ENCODE results near the gene ERRFI1.

Gene ERRFI1

DNA sequence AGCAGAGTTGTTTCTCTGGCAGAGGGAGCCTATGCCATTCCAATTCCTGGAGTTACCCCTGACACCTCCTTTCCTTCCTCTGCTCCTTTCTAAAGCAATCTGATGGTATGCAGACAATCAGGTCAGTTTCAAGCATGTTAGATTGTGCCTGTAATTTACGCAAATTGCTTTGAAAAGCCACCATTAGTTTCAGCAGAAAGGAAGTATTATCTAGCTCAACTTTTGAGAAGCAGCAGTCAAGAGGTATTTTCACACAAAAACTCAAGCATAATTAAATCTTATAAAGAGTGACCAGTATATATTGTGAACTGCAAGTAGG, 2.2 kb downstream of the ERRFI1 start:
- Histone ChIP-seq H3K4me3 (ENCODE audit: low read length) (peak overlapping the region; percentile 1), H3K9me3 (ENCODE audit: control insufficient read depth, low read length) (no peaks in the 10 kb centered on the region), H3K4me1 (ENCODE audit: control insufficient read depth, insufficient read depth, low read length) (peaks cover 59% of the 10 kb centered on the region), H3K27me3 (ENCODE audit: control insufficient read depth, insufficient read depth, low read length) (no peaks in the 10 kb centered on the region), H3K36me3 (ENCODE audit: control insufficient read depth, insufficient read depth, low read length) (no peaks in the 10 kb centered on the region), H3K9ac (ENCODE audit: low read length) (peak overlapping the region; percentile 97)

DNA sequence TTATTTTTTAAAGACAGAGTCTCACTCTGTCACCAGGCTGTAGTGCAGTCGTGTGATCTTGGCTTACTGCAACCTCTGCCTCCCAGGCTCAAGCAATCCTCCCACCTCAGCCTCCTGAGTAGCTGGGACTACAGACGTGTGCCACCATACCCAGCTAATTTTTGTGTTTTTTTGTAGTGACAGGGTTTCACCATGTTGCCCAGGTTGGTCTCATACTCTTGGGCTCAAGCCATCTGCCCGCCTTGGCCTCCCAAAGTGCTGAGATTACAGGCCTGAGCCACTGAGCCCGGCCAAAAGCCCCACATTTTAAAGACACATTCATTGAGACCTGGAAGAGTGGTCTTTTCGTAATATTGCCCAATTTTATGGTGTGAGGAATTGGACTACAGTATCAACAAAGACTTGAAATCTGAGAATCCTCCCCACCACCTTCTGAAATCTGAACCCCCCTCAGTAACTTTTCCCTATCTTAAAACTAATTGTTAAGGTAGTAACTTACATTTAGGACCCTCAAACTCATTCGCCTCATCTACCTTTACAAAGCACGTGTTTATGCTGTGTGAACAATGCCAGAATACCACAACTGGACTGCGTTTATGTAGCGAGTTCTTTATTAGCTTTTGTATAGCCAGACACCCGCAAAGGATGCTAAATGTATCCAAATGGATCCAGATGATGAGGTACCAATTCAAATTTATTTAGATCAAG, 2.7 kb downstream of the ERRFI1 start:
- H3K9ac ChIP-seq (ENCODE audit: low read length): peak overlapping the region; percentile 97

DNA sequence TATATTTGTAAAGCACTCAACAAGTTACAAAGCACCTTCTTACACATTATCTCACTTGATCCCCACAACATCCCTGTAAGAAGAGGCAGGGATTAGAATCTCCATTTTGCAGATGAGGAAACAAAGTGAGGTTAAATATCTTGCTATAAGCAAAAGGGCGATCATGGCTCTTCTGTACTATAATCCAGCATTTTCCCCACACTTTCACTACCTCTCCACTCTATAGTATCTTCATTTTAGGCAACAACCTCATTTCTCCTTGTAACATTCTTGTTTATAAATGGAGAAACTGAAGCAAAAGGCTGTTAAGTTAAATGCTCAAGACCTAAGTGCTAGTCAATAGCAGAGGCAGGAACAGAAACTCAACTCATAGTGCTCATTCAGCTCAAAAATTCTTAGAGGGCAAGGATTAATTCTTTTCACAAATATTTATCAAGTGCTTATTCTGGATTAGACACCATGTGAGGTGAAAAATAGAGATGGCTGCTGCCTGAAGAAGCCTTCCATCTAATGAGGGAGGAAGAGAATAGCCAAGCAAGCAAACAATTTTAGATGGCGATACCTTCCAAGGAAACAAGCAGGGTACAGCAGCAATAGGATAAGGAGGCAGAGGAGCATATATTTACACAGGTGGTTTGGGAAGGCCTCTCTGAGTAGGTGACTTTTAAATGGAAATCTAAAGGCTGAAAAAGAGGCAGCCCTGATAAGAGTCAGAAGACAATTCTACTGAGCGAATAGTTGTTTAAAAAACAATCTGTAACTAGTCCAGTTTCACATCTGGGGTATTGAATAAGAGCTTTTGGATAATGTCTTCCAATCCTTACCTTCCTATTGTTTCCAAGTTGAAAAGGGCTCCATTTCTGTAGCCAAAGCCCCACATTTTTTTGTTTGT, 3.5 kb downstream of the ERRFI1 start:
- H3K27me3 ChIP-seq (ENCODE audit: control insufficient read depth, insufficient read depth, low read length): no peaks in the 10 kb centered on the region
- H3K36me3 ChIP-seq (ENCODE audit: control insufficient read depth, insufficient read depth, low read length): no peaks in the 10 kb centered on the region
- H3K4me3 ChIP-seq (ENCODE audit: low read length): peak overlapping the region; percentile 1
- peak overlapping the region; percentile 97 for H3K9ac ChIP-seq (ENCODE audit: low read length)
- no peaks in the 10 kb centered on the region for H3K9me3 ChIP-seq (ENCODE audit: control insufficient read depth, low read length)
- peaks cover 55% of the 10 kb centered on the region for H3K4me1 ChIP-seq (ENCODE audit: control insufficient read depth, insufficient read depth, low read length)

More for the DNA sequence above, 2.7 kb downstream of the ERRFI1 start:
- Histone ChIP-seq H3K36me3 (ENCODE audit: control insufficient read depth, insufficient read depth, low read length) (no peaks in the 10 kb centered on the region), H3K27me3 (ENCODE audit: control insufficient read depth, insufficient read depth, low read length) (no peaks in the 10 kb centered on the region), H3K4me1 (ENCODE audit: control insufficient read depth, insufficient read depth, low read length) (peaks cover 59% of the 10 kb centered on the region), H3K9me3 (ENCODE audit: control insufficient read depth, low read length) (no peaks in the 10 kb centered on the region), H3K4me3 (ENCODE audit: low read length) (peak overlapping the region; percentile 1)

DNA sequence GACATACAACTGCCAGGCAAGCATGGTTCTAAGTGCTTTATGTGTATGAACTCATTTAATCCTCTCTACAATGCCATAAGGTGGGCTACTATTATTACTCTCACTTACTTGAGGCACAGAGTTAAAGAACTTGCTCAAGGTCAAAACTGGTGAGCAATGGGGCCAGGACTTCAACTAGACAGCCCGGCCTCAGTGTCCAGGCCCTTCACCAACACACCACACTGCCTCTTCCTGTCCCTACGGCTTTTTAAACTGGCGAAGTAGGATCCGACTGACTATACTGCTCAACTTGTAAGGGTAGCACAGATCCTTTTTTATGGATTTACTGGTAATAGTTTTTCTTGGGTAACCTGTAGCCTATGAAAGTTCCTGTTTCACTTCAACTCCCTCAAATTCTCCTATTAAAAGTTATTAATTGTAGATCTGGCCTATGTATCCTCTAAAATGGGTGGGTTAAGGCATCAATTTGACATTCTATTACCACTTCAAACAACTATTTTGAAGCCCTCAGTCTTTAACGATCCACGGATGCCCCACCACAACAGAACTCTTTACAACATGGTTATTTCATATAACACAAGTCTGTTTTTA, 4.3 kb downstream of the ERRFI1 start:
- Histone ChIP-seq H3K4me1 (ENCODE audit: control insufficient read depth, insufficient read depth, low read length) (peaks cover 51% of the 10 kb centered on the region), H3K36me3 (ENCODE audit: control insufficient read depth, insufficient read depth, low read length) (no peaks in the 10 kb centered on the region), H3K27me3 (ENCODE audit: control insufficient read depth, insufficient read depth, low read length) (no peaks in the 10 kb centered on the region), H3K4me3 (ENCODE audit: low read length) (no peak overlapping the region), H3K9me3 (ENCODE audit: control insufficient read depth, low read length) (no peaks in the 10 kb centered on the region), H3K9ac (ENCODE audit: low read length) (peak overlapping the region; percentile 24)

GRCh38 chr1:8020032-8020431, 6.1 kb downstream of the ERRFI1 start:
- peaks cover 64% of the 10 kb centered on the region for H3K4me1 ChIP-seq (ENCODE audit: control insufficient read depth, insufficient read depth, low read length)
- H3K4me3 ChIP-seq (ENCODE audit: low read length): no peak overlapping the region
- no peaks in the 10 kb centered on the region for H3K27me3 ChIP-seq (ENCODE audit: control insufficient read depth, insufficient read depth, low read length)
- H3K36me3 ChIP-seq (ENCODE audit: control insufficient read depth, insufficient read depth, low read length): no peaks in the 10 kb centered on the region
- peak overlapping the region; percentile 18 for H3K9ac ChIP-seq (ENCODE audit: low read length)
- no peaks in the 10 kb centered on the region for H3K9me3 ChIP-seq (ENCODE audit: control insufficient read depth, low read length)

DNA sequence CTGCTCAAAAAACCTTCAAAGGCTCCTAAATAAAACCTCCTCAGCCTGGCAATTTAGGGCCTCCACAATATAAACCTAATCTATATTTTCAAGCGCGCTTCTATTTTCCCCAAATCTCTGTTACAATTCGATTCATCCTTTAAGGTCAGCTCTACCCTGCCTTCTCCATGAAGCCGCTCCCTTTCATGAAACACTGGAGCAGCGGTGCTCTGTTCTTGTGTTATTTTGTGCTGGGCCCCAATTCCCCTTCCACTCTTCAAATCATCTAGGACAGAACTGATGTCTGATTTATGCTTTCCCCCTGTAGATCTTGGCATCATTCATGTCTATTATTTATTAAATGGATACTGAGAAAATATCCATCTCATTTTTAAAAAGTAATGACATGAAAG, 6.9 kb downstream of the ERRFI1 start:
- no peak overlapping the region for H3K4me3 ChIP-seq (ENCODE audit: low read length)
- H3K9ac ChIP-seq (ENCODE audit: low read length): peak overlapping the region; percentile 18

DNA sequence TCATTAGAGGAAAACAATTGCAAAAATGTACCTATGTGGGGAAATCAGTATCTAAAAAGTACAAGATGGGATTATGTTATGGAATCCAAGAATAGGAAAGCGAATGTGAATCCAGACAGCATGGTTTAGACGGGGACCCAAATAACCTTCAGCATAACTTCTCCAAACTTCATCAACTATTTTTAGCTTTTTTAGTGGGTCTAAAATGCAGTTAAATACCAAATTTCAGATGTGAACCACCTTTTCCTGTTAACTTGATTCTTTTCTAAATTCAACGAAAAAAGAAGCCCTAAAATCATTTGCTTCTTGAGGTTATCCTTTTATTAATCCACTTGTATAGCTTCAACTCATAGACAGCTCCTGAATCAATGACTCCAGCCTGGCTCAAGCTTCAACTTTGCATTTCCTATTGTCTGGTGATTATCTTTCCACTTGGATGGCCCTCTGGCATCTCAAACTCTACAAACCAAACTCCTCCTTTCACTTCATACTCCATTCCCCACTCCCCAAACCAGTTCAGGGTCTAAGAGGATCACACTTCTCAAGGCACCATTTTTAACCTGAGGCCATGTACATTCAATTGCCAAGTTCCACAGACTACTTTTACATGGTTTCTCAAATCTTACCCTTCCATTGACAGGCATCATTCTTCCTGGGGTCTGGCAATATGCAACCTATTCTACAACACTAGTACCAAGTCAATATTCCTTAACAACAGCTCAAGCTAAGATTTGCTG, 7.4 kb downstream of the ERRFI1 start:
- H3K9ac ChIP-seq (ENCODE audit: low read length): peak overlapping the region; percentile 18
- H3K9me3 ChIP-seq (ENCODE audit: control insufficient read depth, low read length): no peaks in the 10 kb centered on the region
- H3K4me1 ChIP-seq (ENCODE audit: control insufficient read depth, insufficient read depth, low read length): peaks cover 64% of the 10 kb centered on the region
- H3K4me3 ChIP-seq (ENCODE audit: low read length): no peak overlapping the region
- H3K27me3 ChIP-seq (ENCODE audit: control insufficient read depth, insufficient read depth, low read length): no peaks in the 10 kb centered on the region
- peaks cover 6% of the 10 kb centered on the region for H3K36me3 ChIP-seq (ENCODE audit: control insufficient read depth, insufficient read depth, low read length)

More for the DNA sequence above, 6.9 kb downstream of the ERRFI1 start:
- Histone ChIP-seq H3K4me1 (ENCODE audit: control insufficient read depth, insufficient read depth, low read length) (peaks cover 65% of the 10 kb centered on the region), H3K27me3 (ENCODE audit: control insufficient read depth, insufficient read depth, low read length) (no peaks in the 10 kb centered on the region), H3K9me3 (ENCODE audit: control insufficient read depth, low read length) (no peaks in the 10 kb centered on the region), H3K36me3 (ENCODE audit: control insufficient read depth, insufficient read depth, low read length) (peaks cover under 1% of the 10 kb centered on the region)

GRCh38 chr1:8017495-8018197, 8.5 kb downstream of the ERRFI1 start:
- H3K27me3 ChIP-seq (ENCODE audit: control insufficient read depth, insufficient read depth, low read length): no peaks in the 10 kb centered on the region
- no peak overlapping the region for H3K9ac ChIP-seq (ENCODE audit: low read length)
- H3K36me3 ChIP-seq (ENCODE audit: control insufficient read depth, insufficient read depth, low read length): peaks cover 10% of the 10 kb centered on the region
- no peaks in the 10 kb centered on the region for H3K9me3 ChIP-seq (ENCODE audit: control insufficient read depth, low read length)
- no peak overlapping the region for H3K4me3 ChIP-seq (ENCODE audit: low read length)
- H3K4me1 ChIP-seq (ENCODE audit: control insufficient read depth, insufficient read depth, low read length): peaks cover 54% of the 10 kb centered on the region

DNA sequence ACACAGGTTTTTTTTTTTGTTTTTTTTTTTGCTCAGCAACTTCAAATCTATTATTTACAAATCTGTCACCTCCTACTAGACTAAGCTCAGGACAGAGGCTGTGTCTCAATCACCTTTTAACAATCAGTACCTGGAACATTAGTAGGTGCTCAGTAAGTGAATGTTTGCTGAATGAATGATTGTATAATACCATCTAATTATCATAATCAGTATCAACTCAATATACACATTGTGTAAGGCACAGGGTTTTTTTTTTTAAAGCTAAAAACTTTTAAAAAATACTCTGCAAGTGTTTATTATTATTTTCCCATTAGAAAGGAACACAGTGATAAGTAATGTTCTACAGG, 9.2 kb downstream of the ERRFI1 start:
- Histone ChIP-seq H3K4me1 (ENCODE audit: control insufficient read depth, insufficient read depth, low read length) (peaks cover 46% of the 10 kb centered on the region), H3K9me3 (ENCODE audit: control insufficient read depth, low read length) (no peaks in the 10 kb centered on the region), H3K9ac (ENCODE audit: low read length) (no peak overlapping the region), H3K4me3 (ENCODE audit: low read length) (no peak overlapping the region), H3K27me3 (ENCODE audit: control insufficient read depth, insufficient read depth, low read length) (no peaks in the 10 kb centered on the region), H3K36me3 (ENCODE audit: control insufficient read depth, insufficient read depth, low read length) (peaks cover 10% of the 10 kb centered on the region)

GRCh38 chr1:8016210-8016894, 9.8 kb downstream of the ERRFI1 start:
- H3K9ac ChIP-seq (ENCODE audit: low read length): peak overlapping the region; percentile 11

GRCh38 chr1:8015809-8016165, 10.3 kb downstream of the ERRFI1 start:
- H3K4me3 ChIP-seq (ENCODE audit: low read length): no peak overlapping the region
- H3K27me3 ChIP-seq (ENCODE audit: control insufficient read depth, insufficient read depth, low read length): no peaks in the 10 kb centered on the region
- peaks cover 12% of the 10 kb centered on the region for H3K36me3 ChIP-seq (ENCODE audit: control insufficient read depth, insufficient read depth, low read length)
- peak overlapping the region; percentile 11 for H3K9ac ChIP-seq (ENCODE audit: low read length)
- H3K4me1 ChIP-seq (ENCODE audit: control insufficient read depth, insufficient read depth, low read length): peaks cover 43% of the 10 kb centered on the region
- H3K9me3 ChIP-seq (ENCODE audit: control insufficient read depth, low read length): no peaks in the 10 kb centered on the region

More at GRCh38 chr1:8016210-8016894, 9.8 kb downstream of the ERRFI1 start:
- no peak overlapping the region for H3K4me3 ChIP-seq (ENCODE audit: low read length)
- H3K9me3 ChIP-seq (ENCODE audit: control insufficient read depth, low read length): no peaks in the 10 kb centered on the region
- no peaks in the 10 kb centered on the region for H3K27me3 ChIP-seq (ENCODE audit: control insufficient read depth, insufficient read depth, low read length)
- H3K4me1 ChIP-seq (ENCODE audit: control insufficient read depth, insufficient read depth, low read length): peaks cover 43% of the 10 kb centered on the region
- peaks cover 10% of the 10 kb centered on the region for H3K36me3 ChIP-seq (ENCODE audit: control insufficient read depth, insufficient read depth, low read length)

Data from mucosa of stomach (tissue), 1 donor.